ENCODE data around the gene ITGAD. TPM values are rescaled to one million over a fixed set of nuclear protein-coding genes. Genes with fewer than 3 reads are reported as not detected.

Gene ITGAD
- total RNA-seq, 1 donor from 2014 or later: not detected

- intact Hi-C loops (cut with micrococcal nuclease): loop anchor here (1.0 to 5.0 kb wide), 8 partner anchors 15 to 581 kb away; partner anchors contain the start of genes BCKDK, KAT8, PYCARD and ZNF843
Observed at GRCh38 chr16:31458073-31458843, 65.1 kb downstream of the ITGAD start.

- intact Hi-C loops (cut with micrococcal nuclease): loop anchor here (1.0 to 5.0 kb wide), 22 partner anchors 16 to 801 kb away; partner anchors contain the start of genes BCKDK, FBRS, FBXL19 and FUS
Observed at GRCh38 chr16:31458844-31459686, 65.9 kb downstream of the ITGAD start, which contains the start of gene ARMC5. ARMC5 (plus strand) TSS chr16:31459501; CDS start chr16:31459525, 24 bp downstream.

- intact Hi-C loops (cut with micrococcal nuclease): loop anchor here (1.0 to 5.0 kb wide), 22 partner anchors 17 to 802 kb away; partner anchors contain the start of genes BCKDK, FBRS, FBXL19 and FUS
Observed at GRCh38 chr16:31459687-31460581, 66.8 kb downstream of the ITGAD start.

- intact Hi-C loops (cut with micrococcal nuclease): loop anchor here (1.0 kb wide), 2 partner anchors 235 to 409 kb away; no protein-coding TSS in a partner anchor
Observed at GRCh38 chr16:31460582-31461002, 67.5 kb downstream of the ITGAD start.

GRCh38 chr16:31461201-31461920 lies 68.2 kb downstream of the ITGAD start:
- intact Hi-C loops (cut with micrococcal nuclease): no loop called here

GRCh38 chr16:31461921-31462804 lies 69.0 kb downstream of the ITGAD start:
- intact Hi-C loops (cut with micrococcal nuclease): no loop called here

- intact Hi-C loops (cut with micrococcal nuclease): no loop called here
Observed at GRCh38 chr16:31464348-31464769, 71.2 kb downstream of the ITGAD start.

GRCh38 chr16:31464781-31465260 lies 71.7 kb downstream of the ITGAD start:
- intact Hi-C loops (cut with micrococcal nuclease): no loop called here

GRCh38 chr16:31465788-31466370 lies 72.7 kb downstream of the ITGAD start:
- intact Hi-C loops (cut with micrococcal nuclease): no loop called here

GRCh38 chr16:31466381-31466841 lies 73.3 kb downstream of the ITGAD start:
- intact Hi-C loops (cut with micrococcal nuclease): no loop called here

- intact Hi-C loops (cut with micrococcal nuclease): no loop called here
Observed at GRCh38 chr16:31467151-31467773, 74.1 kb downstream of the ITGAD start.

- intact Hi-C loops (cut with micrococcal nuclease): no loop called here
Observed at GRCh38 chr16:31467858-31468257, 74.7 kb downstream of the ITGAD start.

GRCh38 chr16:31470615-31471014 lies 77.5 kb downstream of the ITGAD start:
- intact Hi-C loops (cut with micrococcal nuclease): no loop called here

GRCh38 chr16:31471241-31471874 lies 78.2 kb downstream of the ITGAD start:
- intact Hi-C loops (cut with micrococcal nuclease): no loop called here

GRCh38 chr16:31471875-31472708 lies 79.0 kb downstream of the ITGAD start, which contains the start of gene TGFB1I1:
TGFB1I1 (plus strand) TSS chr16:31472152; CDS start chr16:31472189, 37 bp downstream.
- intact Hi-C loops (cut with micrococcal nuclease): no loop called here

- intact Hi-C loops (cut with micrococcal nuclease): no loop called here
Observed at GRCh38 chr16:31472709-31473203, 79.6 kb downstream of the ITGAD start.
